ENCODE results near the gene GRIK4.

DNA sequence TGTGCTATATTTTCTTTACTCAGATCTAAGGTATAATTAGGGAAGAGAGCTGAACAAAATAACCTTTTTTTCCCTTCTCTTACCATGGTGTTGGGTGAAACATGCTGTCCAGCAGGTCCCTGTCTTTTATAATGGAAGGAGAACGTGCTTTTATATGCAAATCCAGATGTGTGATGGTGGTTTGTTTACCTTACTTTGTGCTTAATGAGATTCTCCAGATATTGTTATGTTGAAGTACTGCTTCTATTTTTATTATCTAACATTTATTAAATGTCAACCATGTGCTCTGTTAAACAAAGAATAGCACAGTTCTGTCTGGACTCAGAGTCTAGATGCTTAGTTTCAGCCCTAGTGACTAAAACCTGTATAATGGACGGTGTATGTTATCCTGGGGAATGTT is 10.1 kb upstream of the GRIK4 start:
- TF ChIP-seq NR3C1 (CRISPR knock-in tag; conservative IDR thresholded peaks at IDR 0.05; ENCODE audit: low read depth): no peak
- TF ChIP-seq, protein P1, sequence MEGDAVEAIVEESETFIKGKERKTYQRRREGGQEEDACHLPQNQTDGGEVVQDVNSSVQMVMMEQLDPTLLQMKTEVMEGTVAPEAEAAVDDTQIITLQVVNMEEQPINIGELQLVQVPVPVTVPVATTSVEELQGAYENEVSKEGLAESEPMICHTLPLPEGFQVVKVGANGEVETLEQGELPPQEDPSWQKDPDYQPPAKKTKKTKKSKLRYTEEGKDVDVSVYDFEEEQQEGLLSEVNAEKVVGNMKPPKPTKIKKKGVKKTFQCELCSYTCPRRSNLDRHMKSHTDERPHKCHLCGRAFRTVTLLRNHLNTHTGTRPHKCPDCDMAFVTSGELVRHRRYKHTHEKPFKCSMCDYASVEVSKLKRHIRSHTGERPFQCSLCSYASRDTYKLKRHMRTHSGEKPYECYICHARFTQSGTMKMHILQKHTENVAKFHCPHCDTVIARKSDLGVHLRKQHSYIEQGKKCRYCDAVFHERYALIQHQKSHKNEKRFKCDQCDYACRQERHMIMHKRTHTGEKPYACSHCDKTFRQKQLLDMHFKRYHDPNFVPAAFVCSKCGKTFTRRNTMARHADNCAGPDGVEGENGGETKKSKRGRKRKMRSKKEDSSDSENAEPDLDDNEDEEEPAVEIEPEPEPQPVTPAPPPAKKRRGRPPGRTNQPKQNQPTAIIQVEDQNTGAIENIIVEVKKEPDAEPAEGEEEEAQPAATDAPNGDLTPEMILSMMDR (IDR thresholded peaks at IDR 0.05): no peak
- TF ChIP-seq, protein P2, sequence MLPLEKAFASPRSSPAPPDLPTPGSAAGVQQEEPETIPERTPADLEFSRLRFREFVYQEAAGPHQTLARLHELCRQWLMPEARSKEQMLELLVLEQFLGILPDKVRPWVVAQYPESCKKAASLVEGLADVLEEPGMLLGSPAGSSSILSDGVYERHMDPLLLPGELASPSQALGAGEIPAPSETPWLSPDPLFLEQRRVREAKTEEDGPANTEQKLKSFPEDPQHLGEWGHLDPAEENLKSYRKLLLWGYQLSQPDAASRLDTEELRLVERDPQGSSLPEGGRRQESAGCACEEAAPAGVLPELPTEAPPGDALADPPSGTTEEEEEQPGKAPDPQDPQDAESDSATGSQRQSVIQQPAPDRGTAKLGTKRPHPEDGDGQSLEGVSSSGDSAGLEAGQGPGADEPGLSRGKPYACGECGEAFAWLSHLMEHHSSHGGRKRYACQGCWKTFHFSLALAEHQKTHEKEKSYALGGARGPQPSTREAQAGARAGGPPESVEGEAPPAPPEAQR (CRISPR knock-in tag; IDR thresholded peaks at IDR 0.05): no peak
- TF ChIP-seq, protein P3, sequence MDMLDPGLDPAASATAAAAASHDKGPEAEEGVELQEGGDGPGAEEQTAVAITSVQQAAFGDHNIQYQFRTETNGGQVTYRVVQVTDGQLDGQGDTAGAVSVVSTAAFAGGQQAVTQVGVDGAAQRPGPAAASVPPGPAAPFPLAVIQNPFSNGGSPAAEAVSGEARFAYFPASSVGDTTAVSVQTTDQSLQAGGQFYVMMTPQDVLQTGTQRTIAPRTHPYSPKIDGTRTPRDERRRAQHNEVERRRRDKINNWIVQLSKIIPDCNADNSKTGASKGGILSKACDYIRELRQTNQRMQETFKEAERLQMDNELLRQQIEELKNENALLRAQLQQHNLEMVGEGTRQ (CRISPR knock-in tag; IDR thresholded peaks at IDR 0.05): no peak
- no peak for TF ChIP-seq TCF7 (CRISPR knock-in tag; IDR thresholded peaks at IDR 0.05; ENCODE audit: low read depth)

All from WTC11 (cell line).